IPS DF 6.9 (cell line): ENCODE results near the gene CORO2B.
A peak's percentile ranks its signal among the peaks of the same experiment; 100 is the strongest.

Experiments used
- DNase-seq: peaks from one replicate; pipeline ENCODE4 v3.0.0-alpha.2; 2013; ENCODE audit warnings: low read depth, low spot score
- H3K27ac ChIP-seq: one replicate; pipeline ENCODE4 v1.5.1; 2013; ENCODE audit warnings: low read length, control low read depth
- H3K27me3 ChIP-seq: 2 replicates; pipeline ENCODE4 v1.6.1; 2013; ENCODE audit warnings: mild to moderate bottlenecking, low read length; ENCODE audit not compliant: control insufficient read depth, insufficient read depth
- H3K36me3 ChIP-seq: 2 replicates; pipeline ENCODE4 v1.6.1; 2013; ENCODE audit warnings: low read length; ENCODE audit not compliant: control insufficient read depth, insufficient read depth
- H3K4me1 ChIP-seq: 2 replicates; pipeline ENCODE4 v1.6.1; 2013; ENCODE audit warnings: low read length; ENCODE audit not compliant: control insufficient read depth, insufficient read depth
- H3K4me3 ChIP-seq: 2 replicates; pipeline ENCODE4 v1.5.1; 2013; ENCODE audit warnings: mild to moderate bottlenecking, low read length
- H3K9me3 ChIP-seq: 2 replicates; pipeline ENCODE4 v1.6.1; 2013; ENCODE audit warnings: low read length, inconsistent platforms; ENCODE audit not compliant: control insufficient read depth, insufficient read depth
- WGBS: extraction: QIAGEN DNeasy Blood & Tissue Kit; methylation state at CpG from one replicate; pipeline ENCODE4 v1.1.7; 2013; ENCODE audit warnings: mixed read lengths, missing lambda C conversion rate; ENCODE audit not compliant: insufficient read length, insufficient coverage; 5-methylcytosine and 5-hydroxymethylcytosine counted together

CORO2B gene

GRCh38 chr15:68543165-68544008 is 35.4 kb upstream of the CORO2B start:
- Histone ChIP-seq H3K27me3 (no peaks in the 10 kb centered on the region), H3K27ac (no peak overlapping the region), H3K36me3 (no peaks in the 10 kb centered on the region), H3K9me3 (no peaks in the 10 kb centered on the region), H3K4me1 (no peaks in the 10 kb centered on the region), H3K4me3 (no peak overlapping the region; the same call in 1 of the 2 replicates)
- DNase-seq, result no peak
- no CpG with 5 or more reads among the region's 8 CpGs for WGBS

DNA sequence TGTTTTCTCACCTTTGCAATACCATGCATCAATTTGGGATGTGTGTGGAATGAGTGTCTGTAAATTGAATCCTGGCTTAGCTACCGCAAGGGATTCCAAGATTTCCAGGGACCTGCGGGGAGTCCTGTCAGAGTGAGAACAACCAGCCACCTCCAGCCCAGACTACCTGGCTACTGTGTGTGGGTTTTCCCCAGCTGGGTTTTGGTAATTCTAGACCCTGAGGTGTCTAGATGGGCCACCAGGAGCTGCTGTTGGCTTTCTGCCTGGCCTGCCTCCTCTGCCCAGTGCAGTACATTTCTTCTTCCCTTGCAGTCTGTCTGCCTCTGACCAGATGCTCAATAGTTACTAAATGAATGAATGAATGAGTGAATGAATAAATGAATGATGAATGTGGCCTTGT is 32.5 kb upstream of the CORO2B start:
- no peaks in the 10 kb centered on the region for H3K36me3 ChIP-seq
- H3K27me3 ChIP-seq, result no peaks in the 10 kb centered on the region
- no peaks in the 10 kb centered on the region for H3K4me1 ChIP-seq
- no peak overlapping the region for H3K27ac ChIP-seq
- H3K9me3 ChIP-seq, result no peaks in the 10 kb centered on the region
- no CpG with 5 or more reads among the region's 2 CpGs for WGBS
- H3K4me3 ChIP-seq, result no peak overlapping the region
- no peak for DNase-seq

GRCh38 chr15:68548364-68548763 is 30.4 kb upstream of the CORO2B start:
- H3K4me1 ChIP-seq, result no peaks in the 10 kb centered on the region
- no peaks in the 10 kb centered on the region for H3K9me3 ChIP-seq
- no peak for DNase-seq
- no peak overlapping the region for H3K4me3 ChIP-seq
- H3K27ac ChIP-seq, result no peak overlapping the region
- H3K27me3 ChIP-seq, result no peaks in the 10 kb centered on the region
- no peaks in the 10 kb centered on the region for H3K36me3 ChIP-seq
- WGBS, result no CpG with 5 or more reads among the region's 3 CpGs

DNA sequence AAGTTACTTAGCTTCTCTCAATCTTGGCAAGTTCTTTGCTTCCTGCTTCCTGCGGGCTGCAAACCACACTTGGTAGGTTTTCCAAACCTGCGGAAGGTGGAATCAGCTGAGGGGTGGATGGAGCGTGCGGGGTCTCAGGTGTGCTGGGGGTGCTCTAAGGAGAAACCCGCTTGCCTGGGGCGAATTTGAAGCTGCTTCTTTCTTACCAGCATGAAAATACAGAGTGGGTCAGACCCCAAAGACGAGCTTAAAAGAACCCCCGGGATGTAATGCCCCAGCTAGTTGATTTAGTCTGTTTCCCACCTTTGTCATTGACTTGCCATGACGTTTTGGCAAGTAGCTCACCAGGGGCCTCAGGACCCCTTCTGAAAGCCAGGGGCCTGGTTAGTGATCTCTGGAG is 28.8 kb upstream of the CORO2B start:
- Histone ChIP-seq H3K4me3 (no peak overlapping the region), H3K27ac (no peak overlapping the region), H3K9me3 (no peaks in the 10 kb centered on the region), H3K27me3 (no peaks in the 10 kb centered on the region), H3K36me3 (no peaks in the 10 kb centered on the region), H3K4me1 (no peaks in the 10 kb centered on the region)
- no peak for DNase-seq
- WGBS, result no CpG with 5 or more reads among the region's 9 CpGs

DNA sequence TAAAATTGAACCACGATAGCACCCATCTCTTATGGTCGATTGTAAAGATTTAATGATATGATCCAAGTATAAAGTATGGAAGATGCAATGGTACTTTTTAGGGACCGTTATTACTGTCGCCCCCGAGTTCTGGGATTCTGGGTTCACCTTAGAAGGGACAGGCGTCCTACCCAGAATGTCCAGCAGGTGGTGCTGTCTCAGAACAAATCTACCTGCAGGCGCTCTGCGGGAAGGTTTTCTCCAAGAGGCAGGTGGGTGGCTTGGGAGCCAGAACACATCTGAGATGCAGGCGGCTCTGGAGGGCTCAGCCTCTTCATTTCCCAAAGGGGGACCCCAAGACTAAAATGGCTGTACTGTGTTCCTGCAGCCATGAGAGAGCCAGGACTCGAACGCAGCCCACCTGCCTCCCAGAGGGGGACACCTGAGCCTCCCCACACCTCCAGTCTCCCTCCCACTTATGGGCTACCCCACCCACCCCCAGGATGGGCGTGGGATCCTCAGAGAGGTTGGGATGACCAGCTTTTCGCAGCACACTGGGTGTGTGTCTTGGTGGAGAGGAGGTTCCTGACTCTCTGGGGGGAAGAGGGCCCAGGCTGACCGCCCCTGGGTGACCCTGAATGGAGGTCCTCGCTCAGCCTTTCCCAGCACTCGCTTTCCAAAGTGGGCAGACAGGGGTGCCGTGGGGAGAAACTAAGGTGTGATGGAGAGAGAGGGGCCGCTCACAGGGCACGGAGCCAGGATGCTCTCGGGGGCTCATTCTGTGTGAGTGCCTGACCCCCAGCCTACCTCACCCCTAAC is 28.1 kb upstream of the CORO2B start:
- no peak overlapping the region for H3K27ac ChIP-seq
- H3K27me3 ChIP-seq, result no peaks in the 10 kb centered on the region
- no CpG with 5 or more reads among the region's 20 CpGs for WGBS
- no peaks in the 10 kb centered on the region for H3K4me1 ChIP-seq
- DNase-seq, result peak; percentile 57
- no peak overlapping the region for H3K4me3 ChIP-seq
- no peaks in the 10 kb centered on the region for H3K36me3 ChIP-seq
- no peaks in the 10 kb centered on the region for H3K9me3 ChIP-seq

DNA sequence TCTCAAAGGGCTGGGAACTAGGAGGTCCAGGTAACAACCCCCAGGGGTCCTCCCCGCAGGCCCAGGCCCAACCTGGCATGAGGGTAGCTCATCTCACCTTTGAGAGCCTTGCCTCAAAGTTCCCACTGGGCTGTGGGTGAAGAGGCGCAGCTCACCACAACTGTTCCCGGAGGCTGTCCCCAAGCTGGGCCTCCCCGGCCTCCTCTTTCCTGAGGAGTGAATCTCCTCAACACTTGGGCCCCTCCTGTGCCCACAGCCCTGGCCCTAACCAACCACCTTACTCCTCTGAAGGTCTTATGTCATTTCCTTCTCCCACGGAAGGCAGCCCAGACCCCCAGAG is 27.5 kb upstream of the CORO2B start:
- Histone ChIP-seq H3K27me3 (no peaks in the 10 kb centered on the region), H3K36me3 (no peaks in the 10 kb centered on the region), H3K4me3 (no peak overlapping the region), H3K27ac (no peak overlapping the region), H3K4me1 (no peaks in the 10 kb centered on the region), H3K9me3 (no peaks in the 10 kb centered on the region)
- no CpG with 5 or more reads among the region's 5 CpGs for WGBS
- no peak for DNase-seq

DNA sequence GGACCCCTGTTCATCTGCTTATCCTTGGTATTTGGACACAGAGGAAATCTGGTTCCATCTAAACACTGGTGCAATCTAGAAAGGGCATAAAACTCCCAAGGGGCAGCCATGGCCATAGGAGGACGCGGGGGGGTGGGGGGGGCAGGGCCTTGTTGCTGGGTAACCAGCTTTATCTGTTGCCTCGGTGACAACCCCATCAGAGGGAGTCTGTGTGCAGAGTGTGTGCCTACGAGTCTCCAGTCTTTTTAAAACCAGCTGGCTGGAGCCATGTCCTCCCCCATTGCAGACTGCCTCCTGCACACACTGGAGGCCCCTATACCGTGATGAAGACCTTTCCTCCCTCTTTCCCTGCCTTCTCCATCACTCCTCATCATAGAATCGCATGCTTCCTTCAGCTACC is 26.4 kb upstream of the CORO2B start:
- Histone ChIP-seq H3K4me3 (no peak overlapping the region), H3K36me3 (no peaks in the 10 kb centered on the region), H3K9me3 (no peaks in the 10 kb centered on the region), H3K4me1 (no peaks in the 10 kb centered on the region), H3K27ac (no peak overlapping the region), H3K27me3 (no peaks in the 10 kb centered on the region)
- DNase-seq, result no peak
- no CpG with 5 or more reads among the region's 6 CpGs for WGBS

DNA sequence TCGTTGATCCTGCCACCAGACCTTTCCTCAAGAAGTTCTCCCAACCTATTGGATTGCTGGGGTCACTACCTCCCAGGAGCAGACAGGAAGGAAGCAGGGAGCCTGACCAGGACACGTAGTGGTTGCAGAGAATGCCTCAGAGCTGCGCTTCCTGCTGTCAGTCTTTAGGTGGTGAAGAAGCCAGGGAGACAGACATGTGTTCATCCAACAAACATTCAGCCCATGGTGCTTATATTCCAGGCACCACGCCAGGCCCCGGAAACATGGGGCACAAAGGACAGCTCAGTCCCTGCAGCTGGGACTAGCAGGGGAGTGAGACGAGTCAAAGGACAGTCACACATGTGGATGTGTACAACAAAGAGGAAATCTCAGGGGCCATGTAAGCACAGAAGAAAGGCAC is 26.0 kb upstream of the CORO2B start:
- H3K4me1 ChIP-seq, result no peaks in the 10 kb centered on the region
- H3K27ac ChIP-seq, result no peak overlapping the region
- DNase-seq, result no peak
- WGBS, result no CpG with 5 or more reads among the region's 6 CpGs
- H3K4me3 ChIP-seq, result no peak overlapping the region
- no peaks in the 10 kb centered on the region for H3K27me3 ChIP-seq
- no peaks in the 10 kb centered on the region for H3K36me3 ChIP-seq
- H3K9me3 ChIP-seq, result no peaks in the 10 kb centered on the region

GRCh38 chr15:68553314-68553993 is 25.3 kb upstream of the CORO2B start:
- Histone ChIP-seq H3K4me1 (peaks cover 2% of the 10 kb centered on the region; the same call in 1 of the 2 replicates), H3K27ac (no peak overlapping the region), H3K27me3 (no peaks in the 10 kb centered on the region), H3K36me3 (no peaks in the 10 kb centered on the region), H3K9me3 (no peaks in the 10 kb centered on the region), H3K4me3 (no peak overlapping the region)
- no peak for DNase-seq
- no CpG with 5 or more reads among the region's 8 CpGs for WGBS

GRCh38 chr15:68553994-68554720 is 24.6 kb upstream of the CORO2B start:
- no peaks in the 10 kb centered on the region for H3K36me3 ChIP-seq
- no peak overlapping the region for H3K4me3 ChIP-seq
- no peak for DNase-seq
- WGBS, result no CpG with 5 or more reads among the region's 10 CpGs
- H3K4me1 ChIP-seq, result peaks cover 6% of the 10 kb centered on the region
- no peaks in the 10 kb centered on the region for H3K9me3 ChIP-seq
- H3K27me3 ChIP-seq, result no peaks in the 10 kb centered on the region
- H3K27ac ChIP-seq, result no peak overlapping the region
